ENCODE results near the gene PCDH1.

DNA sequence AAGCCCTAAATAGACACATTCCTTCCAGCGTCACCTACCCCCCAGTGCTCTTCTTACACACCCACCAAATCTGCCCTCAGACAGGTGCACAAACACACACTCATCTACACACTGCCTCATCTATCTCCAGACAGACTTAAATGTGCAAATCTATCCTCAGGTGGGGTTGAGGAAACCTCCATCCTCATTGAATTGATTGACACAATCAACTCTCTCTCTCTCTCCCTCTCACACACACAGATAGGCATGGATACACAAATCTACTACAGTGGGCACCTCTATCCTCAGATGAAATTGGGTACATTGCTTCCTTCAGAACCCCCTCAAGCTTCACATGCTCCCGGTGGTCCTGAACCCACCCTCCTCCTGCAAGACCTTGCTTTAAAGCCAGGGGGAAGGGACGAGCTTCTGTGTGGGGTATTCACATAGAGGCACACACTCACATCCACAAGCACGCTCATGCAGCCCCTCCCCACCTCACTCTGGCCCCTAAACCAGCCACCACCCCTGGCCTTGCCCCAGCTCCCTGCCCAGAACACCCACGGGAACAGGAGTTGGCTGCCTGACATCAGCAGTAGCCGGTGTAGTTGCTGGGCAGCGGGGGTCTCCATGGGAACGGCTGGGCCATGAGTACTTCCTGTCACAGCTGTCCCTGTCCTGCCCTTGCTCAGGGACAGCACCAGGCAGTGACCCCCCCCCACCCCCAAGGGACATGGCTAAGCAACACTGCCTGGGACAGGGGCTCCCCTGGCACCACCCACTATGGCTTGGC is 22.8 kb downstream of the PCDH1 start:
- TF ChIP-seq, protein P1, sequence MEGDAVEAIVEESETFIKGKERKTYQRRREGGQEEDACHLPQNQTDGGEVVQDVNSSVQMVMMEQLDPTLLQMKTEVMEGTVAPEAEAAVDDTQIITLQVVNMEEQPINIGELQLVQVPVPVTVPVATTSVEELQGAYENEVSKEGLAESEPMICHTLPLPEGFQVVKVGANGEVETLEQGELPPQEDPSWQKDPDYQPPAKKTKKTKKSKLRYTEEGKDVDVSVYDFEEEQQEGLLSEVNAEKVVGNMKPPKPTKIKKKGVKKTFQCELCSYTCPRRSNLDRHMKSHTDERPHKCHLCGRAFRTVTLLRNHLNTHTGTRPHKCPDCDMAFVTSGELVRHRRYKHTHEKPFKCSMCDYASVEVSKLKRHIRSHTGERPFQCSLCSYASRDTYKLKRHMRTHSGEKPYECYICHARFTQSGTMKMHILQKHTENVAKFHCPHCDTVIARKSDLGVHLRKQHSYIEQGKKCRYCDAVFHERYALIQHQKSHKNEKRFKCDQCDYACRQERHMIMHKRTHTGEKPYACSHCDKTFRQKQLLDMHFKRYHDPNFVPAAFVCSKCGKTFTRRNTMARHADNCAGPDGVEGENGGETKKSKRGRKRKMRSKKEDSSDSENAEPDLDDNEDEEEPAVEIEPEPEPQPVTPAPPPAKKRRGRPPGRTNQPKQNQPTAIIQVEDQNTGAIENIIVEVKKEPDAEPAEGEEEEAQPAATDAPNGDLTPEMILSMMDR (conservative IDR thresholded peaks at IDR 0.05; ENCODE audit: low read length): no peak
- no peak for TF ChIP-seq EZH2phosphoT487 (IDR thresholded peaks at IDR 0.05; ENCODE audit: borderline replicate concordance)
